ENCODE measurements around the gene COL8A2.
"Not testable (repeated sequence)": the region's sequence is repeated elsewhere in the genome, so short reads cannot be mapped to it uniquely, and the experiment has no call there.

The COL8A2 gene

DNA sequence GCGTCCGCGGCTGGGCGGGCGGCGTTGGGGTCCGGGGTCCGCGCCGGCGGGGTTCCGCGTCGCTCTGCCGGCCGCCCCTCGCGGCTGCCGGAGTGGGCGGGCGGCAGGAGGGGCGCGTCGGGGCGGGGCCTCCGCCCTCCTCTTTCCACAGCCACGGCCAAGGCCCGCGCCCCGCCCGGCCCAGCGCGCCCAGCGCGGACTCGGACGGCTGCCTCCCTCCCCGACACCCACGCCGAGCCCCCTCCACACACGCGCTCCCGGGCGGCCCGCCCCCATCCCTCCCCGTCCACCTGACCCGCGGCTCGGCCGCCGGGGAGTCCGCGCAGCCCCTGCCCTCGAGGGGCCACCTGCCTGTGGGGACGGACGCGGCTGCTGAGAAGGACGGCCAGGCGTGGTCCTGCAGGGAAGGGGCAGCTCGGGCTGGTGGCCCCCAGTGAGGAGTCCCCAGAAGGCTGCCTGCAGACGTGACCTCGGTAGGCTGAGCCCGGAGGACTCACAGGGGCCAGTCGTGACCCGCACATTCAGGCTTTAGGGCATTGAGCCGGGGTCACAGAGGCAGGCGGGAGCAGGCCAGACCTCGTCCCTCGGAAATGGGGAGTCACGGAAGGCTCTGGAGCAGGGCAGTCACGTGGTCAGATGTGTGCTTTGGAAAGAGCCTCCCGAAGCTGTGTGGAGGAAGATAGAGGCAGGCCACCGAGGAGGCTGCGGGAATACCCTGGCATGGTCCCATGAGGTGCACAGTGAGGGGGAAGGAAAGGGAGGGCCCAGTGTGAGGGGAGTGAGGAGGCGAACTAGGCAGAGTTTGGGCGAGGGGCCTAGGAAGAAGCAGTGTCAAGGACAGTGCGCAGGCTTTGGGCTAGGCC lies at the start of gene COL8A2:
Gene COL8A2 (minus strand): TSS at position 94 of the 863 bp plus-strand sequence. CDS start 24,980 bp downstream, outside the sequence.
- no peak for DNase-seq (ENCODE audit: low read depth)

DNA sequence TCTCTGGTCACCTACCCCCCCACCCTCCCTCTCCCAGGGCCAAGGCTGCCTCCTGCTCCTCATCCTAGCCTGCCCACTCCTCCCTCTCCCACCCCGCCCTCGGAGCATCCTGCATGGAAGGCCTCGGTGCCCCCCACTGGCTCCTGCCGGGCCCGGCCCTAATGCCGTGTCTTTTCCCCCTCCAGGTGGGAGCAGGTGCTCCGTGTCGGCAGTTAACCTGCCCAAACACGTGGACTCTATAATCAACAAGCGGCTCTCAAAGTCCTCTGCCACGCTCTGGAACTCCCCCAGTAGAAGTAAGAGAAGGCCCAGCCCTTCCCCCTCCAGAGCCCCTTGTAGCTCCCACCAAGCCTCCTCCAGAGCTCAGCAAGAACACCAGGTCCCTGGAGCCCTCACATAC lies 49.7 kb upstream of the COL8A2 start:
- DNase-seq (ENCODE audit: low read depth) = no peak

GRCh38 chr1:36172983-36173382 lies 48.0 kb upstream of the COL8A2 start:
- no peak for DNase-seq (ENCODE audit: low read depth)

DNA sequence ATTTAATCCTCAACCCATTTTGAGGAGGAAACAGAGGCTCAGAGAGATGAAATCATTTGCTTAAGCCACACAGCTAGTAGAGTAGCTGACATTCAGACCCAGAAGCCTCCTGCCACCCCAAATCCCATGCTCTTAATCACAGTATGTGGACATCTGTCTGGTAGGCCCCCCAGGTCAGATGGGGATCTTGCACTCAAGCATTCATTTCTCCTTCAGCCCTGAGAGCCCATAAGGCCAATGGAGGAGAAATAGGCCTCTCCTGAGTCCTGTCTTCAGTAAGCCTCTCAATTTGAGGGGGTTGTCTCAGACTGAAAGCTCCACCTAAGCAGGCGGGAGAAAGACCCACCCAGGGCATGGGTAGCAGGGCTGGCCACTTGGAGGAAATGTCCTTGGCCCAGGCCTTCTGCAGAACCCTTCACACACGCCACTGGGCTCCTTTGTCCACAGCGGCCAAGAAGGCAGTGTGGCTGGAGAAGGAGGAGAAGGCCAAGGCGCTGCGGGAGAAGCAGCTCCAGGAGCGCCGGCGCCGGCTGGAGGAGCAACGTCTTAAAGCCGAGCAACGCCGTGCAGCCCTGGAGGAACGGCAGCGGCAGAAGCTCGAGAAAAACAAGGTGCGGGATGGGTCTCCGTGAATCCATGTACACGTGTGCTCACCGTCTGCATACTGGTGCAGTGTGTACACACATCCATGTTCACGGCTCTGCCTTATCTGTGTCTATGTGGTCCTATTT lies 47.2 kb upstream of the COL8A2 start:
- DNase-seq (ENCODE audit: low read depth) = no peak

- DNase-seq (ENCODE audit: low read depth) = no peak
These were observed 45.8 kb upstream of the COL8A2 start for GRCh38 chr1:36170643-36171412.

DNA sequence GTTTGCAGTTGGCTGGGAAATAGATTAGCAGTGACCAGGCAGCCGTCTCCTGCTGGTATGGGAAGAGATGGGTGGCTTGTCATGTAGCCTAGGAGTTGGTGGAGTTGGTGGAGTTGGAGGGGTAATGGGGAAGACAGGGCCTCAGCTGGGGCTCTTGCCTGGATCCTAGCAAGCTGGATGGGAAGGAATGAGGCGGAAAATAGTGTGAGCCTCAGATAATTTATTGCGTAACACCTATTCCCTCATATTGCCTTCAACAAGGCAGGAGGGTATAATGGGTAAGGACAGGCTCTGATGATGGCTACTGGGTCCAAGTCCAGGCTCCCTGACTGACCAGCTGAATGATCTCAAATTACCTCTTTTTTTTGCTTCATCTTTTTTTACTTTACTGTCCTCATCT lies 43.5 kb upstream of the COL8A2 start:
- no peak for DNase-seq (ENCODE audit: low read depth)

DNA sequence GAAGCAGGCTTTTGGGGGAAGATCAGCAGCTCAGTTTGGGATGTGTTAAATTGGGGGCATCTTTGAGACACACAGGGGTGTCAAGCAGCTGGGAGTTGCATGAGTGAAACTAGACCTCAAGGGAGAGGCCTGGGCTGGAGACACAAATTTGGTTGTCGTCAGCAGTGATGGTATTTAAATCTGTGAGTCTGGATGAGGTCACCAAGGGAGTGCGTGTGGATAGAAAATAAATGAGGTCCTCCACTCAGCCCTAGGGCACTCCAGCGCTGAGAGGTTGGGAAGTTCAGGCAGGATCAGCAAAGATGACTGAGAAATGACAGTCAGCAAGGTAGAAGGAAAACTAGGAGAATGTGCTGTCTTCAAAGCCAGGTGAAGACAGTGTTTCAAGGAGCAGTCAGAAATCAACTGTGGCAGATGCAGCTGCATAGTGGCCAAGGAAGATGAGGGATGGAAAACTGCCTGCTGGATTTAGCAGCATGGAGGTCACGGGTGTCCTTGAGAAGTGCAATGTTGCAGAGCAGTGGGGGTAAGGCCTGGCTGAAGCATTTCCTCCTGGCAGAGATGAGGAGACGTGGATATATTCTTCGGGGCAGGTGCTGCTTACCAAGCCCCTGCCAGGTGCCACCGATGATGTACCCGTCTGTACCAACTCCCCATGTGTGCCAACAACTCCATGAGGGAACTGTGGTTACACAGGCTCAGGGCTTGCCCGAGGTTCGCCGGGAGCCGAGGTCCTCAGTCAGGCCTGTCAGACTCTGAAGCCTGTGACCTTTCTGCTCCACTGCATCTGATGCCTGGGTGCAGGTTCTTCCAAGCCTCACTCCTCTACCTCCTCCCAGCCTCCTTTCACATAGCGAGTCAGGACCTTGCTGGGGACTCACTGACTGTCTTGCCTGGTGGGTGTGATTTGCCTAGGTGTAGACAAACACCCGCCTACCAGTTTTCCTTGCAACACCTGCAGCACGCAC lies 42.2 kb upstream of the COL8A2 start:
- DNase-seq (ENCODE audit: low read depth) = no peak

- no peak for DNase-seq (ENCODE audit: low read depth)
These were observed 41.1 kb upstream of the COL8A2 start for GRCh38 chr1:36166136-36166535.

DNA sequence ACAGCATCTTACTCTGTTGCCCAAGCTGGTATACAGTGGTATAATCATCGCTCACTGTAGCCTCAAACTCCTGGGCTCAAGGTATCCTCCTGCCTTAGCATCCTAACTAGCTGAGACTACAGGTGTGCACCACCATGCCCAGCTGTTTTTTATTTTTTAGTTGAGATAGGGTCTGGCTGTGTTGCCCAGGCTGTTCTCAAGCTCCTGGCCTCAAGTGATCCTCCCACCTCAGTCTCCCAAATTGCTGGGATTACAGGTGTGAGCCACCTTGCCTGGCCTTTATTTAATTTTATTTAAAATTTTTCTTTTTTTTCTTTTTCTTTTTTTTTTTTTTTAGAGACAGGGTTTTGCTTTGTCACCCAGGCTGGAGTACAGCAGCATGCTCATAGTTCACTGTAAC lies 40.1 kb upstream of the COL8A2 start:
- DNase-seq (ENCODE audit: low read depth) = no peak

DNA sequence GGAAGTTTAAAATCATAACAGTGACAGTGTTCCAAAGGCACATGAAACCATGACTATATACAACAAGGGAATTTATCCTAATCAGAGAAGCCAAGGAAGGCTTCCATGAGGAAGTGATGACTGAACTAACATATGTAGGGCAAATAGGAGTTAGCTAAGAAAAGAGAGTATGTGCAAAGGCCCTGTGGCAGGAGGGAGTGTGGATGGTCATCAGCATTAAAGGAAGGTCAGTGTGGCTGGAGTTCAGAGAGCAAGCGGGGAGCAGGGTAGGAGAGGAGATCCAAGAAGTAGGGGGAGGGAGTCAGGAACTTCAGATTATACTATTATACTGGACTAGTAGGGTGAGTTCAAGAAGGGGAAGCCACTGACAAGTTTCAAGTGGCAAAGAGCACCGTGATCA lies 39.3 kb upstream of the COL8A2 start:
- no peak for DNase-seq (ENCODE audit: low read depth)

DNA sequence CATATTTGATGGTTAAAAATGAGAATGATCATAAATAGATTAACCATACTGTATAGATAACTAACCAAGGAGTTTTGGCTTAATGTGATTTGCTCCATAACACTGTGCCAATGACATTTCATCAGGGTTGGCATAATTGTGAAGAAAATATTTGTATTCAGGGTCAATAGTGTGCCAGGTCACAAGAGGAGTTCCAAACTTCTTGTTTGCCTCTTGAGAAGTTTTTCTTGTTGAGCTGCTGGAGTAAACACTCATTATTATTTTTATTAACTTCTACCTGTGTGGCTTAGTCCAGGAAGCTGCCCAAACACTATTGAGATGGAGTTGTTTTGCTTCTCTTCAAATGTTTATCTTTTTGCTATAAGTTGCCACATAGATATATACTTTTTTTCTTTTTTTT lies 38.4 kb upstream of the COL8A2 start:
- no peak for DNase-seq (ENCODE audit: low read depth)

DNA sequence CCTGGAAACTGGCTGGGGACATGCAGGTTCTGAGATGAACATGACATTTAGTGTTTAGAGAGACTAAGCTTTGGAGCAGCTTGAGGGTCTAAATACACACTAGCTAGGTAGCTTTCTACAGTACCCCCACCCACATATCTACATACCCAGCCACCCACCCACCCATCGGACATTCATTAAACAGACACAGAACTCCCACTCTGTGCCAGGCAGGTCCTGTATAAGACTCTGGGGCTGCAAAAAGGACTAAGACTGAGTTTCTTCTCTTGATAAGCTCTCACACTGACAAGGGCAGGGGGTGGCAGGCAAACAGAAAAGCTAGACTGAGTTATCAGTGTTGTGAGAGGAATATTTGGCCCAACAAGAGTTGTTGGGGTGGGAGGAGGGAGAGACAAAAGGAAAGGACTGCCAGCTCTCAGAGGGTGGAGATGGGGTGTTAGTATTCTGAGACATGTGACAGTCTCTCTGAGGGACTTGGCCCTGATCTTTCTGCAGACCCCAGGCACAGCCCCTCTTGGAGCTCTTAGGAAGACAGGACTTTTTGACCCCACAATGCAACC lies 37.7 kb upstream of the COL8A2 start:
- DNase-seq (ENCODE audit: low read depth) = no peak

GRCh38 chr1:36161641-36162531 lies 36.9 kb upstream of the COL8A2 start:
- DNase-seq (ENCODE audit: low read depth) = peak; percentile 29

DNA sequence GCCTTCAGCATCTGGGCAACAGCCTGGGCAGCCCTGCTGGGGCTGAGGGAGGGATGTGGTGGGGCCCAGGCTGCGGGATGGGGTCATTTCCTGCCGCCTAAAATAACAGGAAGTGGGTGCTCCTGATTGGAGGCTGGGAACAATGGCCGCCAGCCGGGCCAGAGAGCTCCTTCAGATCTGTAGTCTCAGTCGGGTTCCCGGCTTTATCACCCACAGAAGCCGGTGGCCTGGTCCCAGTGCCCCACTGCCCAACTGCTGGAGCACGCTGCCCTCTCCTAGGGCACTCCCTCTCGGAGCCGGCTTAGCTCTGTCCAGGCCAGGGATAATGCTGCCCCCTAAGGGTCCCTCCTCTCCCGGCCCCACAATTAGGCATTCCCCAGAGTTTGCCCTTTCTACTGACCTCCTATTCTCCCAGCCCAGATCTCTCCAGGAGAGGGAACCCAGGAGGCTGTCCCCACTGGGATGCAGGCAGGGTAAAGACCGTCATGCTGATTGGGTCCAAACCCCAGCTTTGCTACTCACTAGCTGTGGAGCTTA lies 36.0 kb upstream of the COL8A2 start:
- DNase-seq (ENCODE audit: low read depth) = no peak

GRCh38 chr1:36160388-36160948 lies 35.4 kb upstream of the COL8A2 start:
- DNase-seq (ENCODE audit: low read depth) = no peak

DNA sequence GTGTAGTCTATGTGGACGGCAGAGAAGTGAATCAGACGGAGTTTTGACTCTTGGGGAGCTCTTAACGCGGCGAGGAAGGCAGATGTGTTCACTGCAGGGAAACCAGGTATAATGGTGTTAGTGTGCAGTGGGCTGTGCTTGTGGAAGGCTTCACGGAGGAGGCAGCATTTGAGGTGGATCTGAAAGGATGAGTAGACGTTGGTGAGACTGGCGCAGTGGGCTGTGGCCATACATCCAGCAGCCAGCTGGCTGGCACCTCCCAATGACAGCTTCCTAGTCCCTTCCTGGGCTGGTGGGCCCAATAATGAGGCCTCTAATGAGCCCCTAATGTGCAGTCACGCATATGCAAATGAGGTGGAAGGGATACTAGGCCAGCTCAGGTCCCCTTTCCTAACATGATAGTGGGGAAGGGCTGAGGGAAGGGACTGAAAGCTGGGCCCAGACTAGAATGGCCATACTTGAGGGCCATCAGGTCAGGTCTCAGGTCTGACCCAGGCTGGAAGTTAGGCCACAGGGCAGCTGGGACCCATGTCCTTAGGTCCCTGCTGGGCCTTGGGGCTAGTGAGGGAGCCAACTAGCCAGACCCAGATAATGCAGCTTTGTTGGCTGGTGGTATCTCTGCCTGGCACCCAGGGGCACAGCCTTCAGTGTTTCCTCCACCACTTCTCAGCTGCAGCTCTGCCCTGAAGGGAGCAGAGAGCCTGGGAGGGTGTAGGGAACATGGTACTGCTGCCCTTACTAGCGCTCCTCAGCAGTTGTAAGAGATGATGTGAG lies 34.8 kb upstream of the COL8A2 start:
- DNase-seq (ENCODE audit: low read depth) = no peak

DNA sequence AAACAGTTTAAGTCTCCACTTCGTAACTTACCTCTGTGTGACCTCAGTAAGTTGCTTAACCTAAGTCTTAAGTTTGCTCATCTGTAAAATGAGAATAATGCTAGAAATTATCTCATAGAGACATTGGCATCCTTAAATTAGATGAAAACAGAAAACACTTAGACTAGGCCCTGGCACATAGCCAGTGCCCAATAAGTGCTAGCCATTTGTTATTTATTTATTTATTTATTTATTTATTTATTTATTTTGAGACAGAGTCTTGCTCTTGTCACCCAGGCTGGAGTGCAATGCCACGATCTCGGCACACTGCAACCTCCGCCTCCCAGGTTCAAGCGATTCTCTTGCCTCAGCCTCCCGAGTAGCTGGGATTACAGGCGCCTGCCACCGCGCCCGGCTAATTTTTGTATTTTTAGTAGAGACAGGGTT lies 33.8 kb upstream of the COL8A2 start:
- not testable (repeated sequence) for DNase-seq (ENCODE audit: low read depth)

DNA sequence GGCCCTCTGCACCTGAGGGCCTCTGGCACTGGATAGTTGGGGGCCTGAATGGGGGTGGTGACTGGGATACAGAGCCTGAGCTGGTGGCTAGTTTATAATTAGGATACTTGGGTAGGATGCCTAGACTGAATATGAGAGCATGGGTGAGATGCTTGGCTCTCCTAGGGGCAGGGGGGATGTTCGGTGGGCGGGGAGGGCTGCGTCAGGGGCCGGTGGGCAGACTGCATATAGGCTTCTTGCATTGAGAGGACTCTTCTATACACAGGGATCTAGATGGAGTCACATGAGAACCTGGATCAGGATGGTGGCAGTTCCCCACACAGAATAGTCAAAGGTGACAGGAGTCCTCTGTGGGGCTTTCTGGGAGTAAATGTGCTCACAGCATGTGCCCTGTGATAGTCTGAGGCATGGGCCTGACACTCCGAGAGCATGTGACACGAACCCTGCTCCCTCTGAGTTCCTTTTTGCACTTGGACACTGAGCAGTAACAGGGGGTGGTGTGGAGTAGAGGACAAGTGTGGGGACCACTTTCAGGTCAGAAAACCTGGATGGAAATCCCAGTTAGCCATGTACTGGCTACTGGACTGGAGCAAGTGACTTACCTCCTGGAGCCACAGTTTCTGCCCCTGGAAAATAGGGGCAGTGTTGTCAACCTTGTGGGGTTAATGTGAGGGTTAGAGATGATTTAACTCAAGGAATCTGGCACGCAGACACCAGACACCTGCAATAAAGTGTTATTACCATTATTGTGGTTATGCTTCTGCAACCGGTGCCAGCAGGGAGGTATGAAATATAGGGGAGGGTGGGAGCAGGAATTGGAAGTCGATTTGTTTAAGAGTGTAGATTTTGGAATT lies 33.2 kb upstream of the COL8A2 start:
- DNase-seq (ENCODE audit: low read depth) = no peak

All from stimulated activated CD4-positive, alpha-beta T cell treated with anti-CD3 and anti-CD28 coated beads, Interleukin-2, amount 100 ng/mL, for 4 hours (primary cell).